Choroid plexus epithelial cell (primary cell): ENCODE data around the gene ACTR2.
"Not testable (repeated sequence)": the region's sequence is repeated elsewhere in the genome, so short reads cannot be mapped to it uniquely, and the experiment has no call there.

ENCODE experiments used
- DNase-seq: peaks from one replicate; pipeline ENCODE4 v3.0.0-alpha.2; 2010; ENCODE audit warnings: low read depth
- H3K4me3 ChIP-seq: 2 replicates; pipeline ENCODE4 v1.5.1; 2011; ENCODE audit warnings: low read depth, mild to moderate bottlenecking, control low read depth, low read length, moderate library complexity
- TF ChIP-seq, protein P1 (sequence below): conservative IDR thresholded peaks from 2 replicates; pipeline ENCODE4 v1.5.1; 2011; ENCODE audit warnings: low read depth, mild to moderate bottlenecking, control low read depth, inconsistent platforms, low read length, moderate library complexity

Gene ACTR2

GRCh38 chr2:65231121-65231520, 3.5 kb downstream of the ACTR2 start:
- DNase-seq = peak; percentile 70
- no peak overlapping the region for H3K4me3 ChIP-seq
- TF ChIP-seq, protein P1, sequence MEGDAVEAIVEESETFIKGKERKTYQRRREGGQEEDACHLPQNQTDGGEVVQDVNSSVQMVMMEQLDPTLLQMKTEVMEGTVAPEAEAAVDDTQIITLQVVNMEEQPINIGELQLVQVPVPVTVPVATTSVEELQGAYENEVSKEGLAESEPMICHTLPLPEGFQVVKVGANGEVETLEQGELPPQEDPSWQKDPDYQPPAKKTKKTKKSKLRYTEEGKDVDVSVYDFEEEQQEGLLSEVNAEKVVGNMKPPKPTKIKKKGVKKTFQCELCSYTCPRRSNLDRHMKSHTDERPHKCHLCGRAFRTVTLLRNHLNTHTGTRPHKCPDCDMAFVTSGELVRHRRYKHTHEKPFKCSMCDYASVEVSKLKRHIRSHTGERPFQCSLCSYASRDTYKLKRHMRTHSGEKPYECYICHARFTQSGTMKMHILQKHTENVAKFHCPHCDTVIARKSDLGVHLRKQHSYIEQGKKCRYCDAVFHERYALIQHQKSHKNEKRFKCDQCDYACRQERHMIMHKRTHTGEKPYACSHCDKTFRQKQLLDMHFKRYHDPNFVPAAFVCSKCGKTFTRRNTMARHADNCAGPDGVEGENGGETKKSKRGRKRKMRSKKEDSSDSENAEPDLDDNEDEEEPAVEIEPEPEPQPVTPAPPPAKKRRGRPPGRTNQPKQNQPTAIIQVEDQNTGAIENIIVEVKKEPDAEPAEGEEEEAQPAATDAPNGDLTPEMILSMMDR = no peak

GRCh38 chr2:65231892-65232477, 4.4 kb downstream of the ACTR2 start:
- H3K4me3 ChIP-seq = no peak overlapping the region
- TF ChIP-seq, protein P1 = no peak
- DNase-seq = peak; percentile 77

- peak; percentile 76 for DNase-seq
- H3K4me3 ChIP-seq = no peak overlapping the region
- TF ChIP-seq, protein P1 = no peak
These were observed 5.0 kb downstream of the ACTR2 start for GRCh38 chr2:65232636-65233035.

GRCh38 chr2:65240657-65241056, 13.0 kb downstream of the ACTR2 start:
- peak; percentile 19 for DNase-seq
- no peak overlapping the region for H3K4me3 ChIP-seq
- TF ChIP-seq, protein P1 = no peak

DNA sequence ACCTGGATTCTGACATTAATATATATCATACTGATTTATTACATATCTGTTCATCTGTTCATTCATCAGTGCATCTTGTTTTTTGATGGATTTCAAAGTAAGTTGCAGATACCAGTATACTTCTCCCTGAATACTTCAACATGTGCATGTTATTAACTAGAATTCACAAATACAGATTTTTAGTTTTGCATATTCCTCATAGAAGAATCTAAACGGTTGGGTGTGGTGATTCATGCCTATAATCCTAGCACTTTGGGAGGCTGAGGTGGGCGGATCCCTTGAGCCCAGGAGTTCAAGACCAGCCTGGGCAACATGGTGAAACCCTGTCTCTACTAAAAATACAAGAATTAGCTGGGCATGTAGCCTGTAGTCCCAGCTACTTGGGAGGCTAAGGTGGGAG, 16.8 kb downstream of the ACTR2 start:
- H3K4me3 ChIP-seq = not testable (repeated sequence)

GRCh38 chr2:65252640-65253039, 25.0 kb downstream of the ACTR2 start:
- DNase-seq = no peak
- H3K4me3 ChIP-seq = no peak overlapping the region
- TF ChIP-seq, protein P1 = no peak

More for the DNA sequence above, 16.8 kb downstream of the ACTR2 start:
- DNase-seq = not testable (repeated sequence)

- no peak for DNase-seq
- no peak overlapping the region for H3K4me3 ChIP-seq
- TF ChIP-seq, protein P1 = no peak
These were observed 27.7 kb downstream of the ACTR2 start for GRCh38 chr2:65255356-65255755.
